ENCODE data around the gene CHN2. TPM values are rescaled to one million over a fixed set of nuclear protein-coding genes. Genes with fewer than 3 reads are reported as not detected.

Gene CHN2
- total RNA-seq, 2 donors from 2014 or later = 30.0 to 32.9 TPM

GRCh38 chr7:29291723-29292618, 97.4 kb downstream of the CHN2 start:
- DNase-seq (no peak), ATAC-seq (peak; percentile 90)
- intact Hi-C loops (cut with DNase I, micrococcal nuclease) = no loop called here

- intact Hi-C loops (cut with DNase I, micrococcal nuclease) = no loop called here
- DNase-seq = no peak
- ATAC-seq = no peak
Observed at GRCh38 chr7:29292886-29293658, 98.5 kb downstream of the CHN2 start.

- intact Hi-C loops (cut with DNase I, micrococcal nuclease) = no loop called here
- no peak for ATAC-seq
Observed at GRCh38 chr7:29296421-29296820, 101.8 kb downstream of the CHN2 start.

GRCh38 chr7:29297194-29297890, 102.8 kb downstream of the CHN2 start:
- ATAC-seq (no peak), DNase-seq (no peak)
- intact Hi-C loops (cut with DNase I, micrococcal nuclease) = no loop called here

More at GRCh38 chr7:29296421-29296820, 101.8 kb downstream of the CHN2 start:
- DNase-seq = no peak

GRCh38 chr7:29299086-29299485, 104.5 kb downstream of the CHN2 start:
- no peak for DNase-seq
- ATAC-seq = no peak

GRCh38 chr7:29300026-29300480, 105.5 kb downstream of the CHN2 start:
- intact Hi-C loops (cut with DNase I, micrococcal nuclease) = no loop called here
- DNase-seq = no peak
- ATAC-seq = no peak

More at GRCh38 chr7:29299086-29299485, 104.5 kb downstream of the CHN2 start:
- intact Hi-C loops (cut with DNase I, micrococcal nuclease) = no loop called here

GRCh38 chr7:29300649-29301048, 106.1 kb downstream of the CHN2 start:
- intact Hi-C loops (cut with DNase I, micrococcal nuclease) = no loop called here
- no peak for ATAC-seq
- DNase-seq = no peak

GRCh38 chr7:29302666-29303395, 108.3 kb downstream of the CHN2 start:
- ATAC-seq (no peak), DNase-seq (no peak)
- intact Hi-C loops (cut with DNase I, micrococcal nuclease) = no loop called here

GRCh38 chr7:29304756-29305155, 110.2 kb downstream of the CHN2 start:
- intact Hi-C loops (cut with DNase I, micrococcal nuclease) = no loop called here
- ATAC-seq (no peak), DNase-seq (no peak)

GRCh38 chr7:29306319-29306991, 111.9 kb downstream of the CHN2 start:
- DNase-seq = no peak
- no peak for ATAC-seq
- intact Hi-C loops (cut with DNase I, micrococcal nuclease) = no loop called here

GRCh38 chr7:29308424-29308823, 113.8 kb downstream of the CHN2 start:
- intact Hi-C loops (cut with DNase I, micrococcal nuclease) = no loop called here
- ATAC-seq (no peak), DNase-seq (no peak)

- intact Hi-C loops (cut with DNase I, micrococcal nuclease) = no loop called here
- no peak for ATAC-seq
- DNase-seq = no peak
Observed at GRCh38 chr7:29309041-29309854, 114.7 kb downstream of the CHN2 start.

GRCh38 chr7:29310625-29311024, 116.0 kb downstream of the CHN2 start:
- DNase-seq = no peak
- intact Hi-C loops (cut with DNase I, micrococcal nuclease) = no loop called here
- no peak for ATAC-seq

GRCh38 chr7:29311314-29311713, 116.7 kb downstream of the CHN2 start:
- no peak for ATAC-seq
- no peak for DNase-seq

GRCh38 chr7:29314148-29314547, 119.6 kb downstream of the CHN2 start:
- DNase-seq = no peak
- intact Hi-C loops (cut with DNase I, micrococcal nuclease) = no loop called here
- ATAC-seq = no peak

More at GRCh38 chr7:29311314-29311713, 116.7 kb downstream of the CHN2 start:
- intact Hi-C loops (cut with DNase I, micrococcal nuclease) = no loop called here

GRCh38 chr7:29315122-29315891, 120.7 kb downstream of the CHN2 start:
- DNase-seq = no peak

GRCh38 chr7:29315892-29316270, 121.3 kb downstream of the CHN2 start:
- ATAC-seq (no peak), DNase-seq (no peak)
- intact Hi-C loops (cut with DNase I, micrococcal nuclease) = no loop called here

More at GRCh38 chr7:29315122-29315891, 120.7 kb downstream of the CHN2 start:
- ATAC-seq = no peak
- intact Hi-C loops (cut with DNase I, micrococcal nuclease) = no loop called here

Measured in left colon (tissue), 2 donors.